ENCODE measurements around the gene GNA15.
"Not testable (repeated sequence)": the region's sequence is repeated elsewhere in the genome, so short reads cannot be mapped to it uniquely, and the experiment has no call there.

GNA15 gene

DNA sequence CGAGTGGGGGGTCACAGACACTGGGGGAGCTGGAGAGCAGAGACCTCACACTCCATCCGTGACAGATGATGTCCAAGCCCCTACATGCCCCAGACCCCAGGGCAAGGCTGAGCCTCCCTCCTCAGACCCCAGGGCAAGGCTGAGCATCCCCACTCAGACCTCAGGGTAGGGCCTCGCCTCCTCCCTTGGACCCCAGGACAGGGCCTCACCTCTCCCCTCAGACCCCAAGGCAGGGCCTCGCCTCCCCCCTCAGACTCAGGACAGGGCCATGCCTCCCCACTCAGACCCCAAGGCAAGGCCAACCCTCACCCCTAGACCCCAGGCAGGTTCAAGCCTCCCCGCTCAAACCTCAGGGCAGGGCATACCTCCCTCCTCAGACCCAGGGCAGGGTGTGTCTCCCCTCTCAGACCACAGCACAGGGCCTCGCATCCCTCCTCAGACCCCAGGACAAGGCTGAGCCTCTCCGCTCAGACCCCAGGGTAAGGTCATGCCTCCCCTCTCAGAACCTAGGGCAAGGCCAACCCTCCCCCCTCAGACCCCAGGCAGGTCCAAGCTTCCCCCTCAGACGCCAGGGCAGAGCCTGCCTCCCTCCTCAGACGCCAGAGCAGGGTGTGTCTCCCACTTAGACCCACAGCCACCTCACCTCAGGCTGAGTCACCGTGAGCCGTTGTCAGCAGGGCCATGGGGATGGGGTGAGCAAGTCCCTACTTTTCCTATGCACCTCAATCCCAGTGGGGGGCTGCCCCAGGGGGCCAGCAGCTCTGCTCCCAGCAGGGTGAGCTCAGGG, 41.1 kb downstream of the GNA15 start:
- peak; percentile 77 for DNase-seq

DNA sequence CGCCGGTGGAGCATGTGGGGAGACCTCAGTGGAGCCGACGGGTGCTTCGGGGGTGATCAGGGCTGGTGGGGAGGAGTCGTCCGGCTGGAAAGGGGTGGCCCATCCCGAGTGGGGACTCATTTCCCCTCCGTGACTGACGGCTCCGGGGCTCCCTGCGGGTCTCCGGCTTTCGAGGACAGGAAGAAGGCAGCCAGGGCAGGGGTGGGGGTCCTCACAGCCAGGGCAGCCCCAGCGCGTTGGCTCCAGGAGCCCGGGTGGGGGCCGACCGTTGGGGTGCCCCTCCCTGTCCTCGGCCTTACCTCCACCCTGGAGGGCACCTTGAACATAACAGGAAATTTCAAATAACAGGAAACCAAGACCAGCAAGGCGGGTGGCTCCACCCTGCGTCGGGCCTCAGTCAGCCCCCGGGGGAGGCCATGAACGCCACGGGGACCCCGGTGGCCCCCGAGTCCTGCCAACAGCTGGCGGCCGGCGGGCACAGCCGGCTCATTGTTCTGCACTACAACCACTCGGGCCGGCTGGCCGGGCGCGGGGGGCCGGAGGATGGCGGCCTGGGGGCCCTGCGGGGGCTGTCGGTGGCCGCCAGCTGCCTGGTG, 42.6 kb downstream of the GNA15 start, which contains the start of gene S1PR4:
TSS of gene S1PR4 (plus strand) at position 393 of the 596 bp plus-strand sequence. CDS start at position 417, 24 bp downstream.
- peak; percentile 83 for DNase-seq

DNA sequence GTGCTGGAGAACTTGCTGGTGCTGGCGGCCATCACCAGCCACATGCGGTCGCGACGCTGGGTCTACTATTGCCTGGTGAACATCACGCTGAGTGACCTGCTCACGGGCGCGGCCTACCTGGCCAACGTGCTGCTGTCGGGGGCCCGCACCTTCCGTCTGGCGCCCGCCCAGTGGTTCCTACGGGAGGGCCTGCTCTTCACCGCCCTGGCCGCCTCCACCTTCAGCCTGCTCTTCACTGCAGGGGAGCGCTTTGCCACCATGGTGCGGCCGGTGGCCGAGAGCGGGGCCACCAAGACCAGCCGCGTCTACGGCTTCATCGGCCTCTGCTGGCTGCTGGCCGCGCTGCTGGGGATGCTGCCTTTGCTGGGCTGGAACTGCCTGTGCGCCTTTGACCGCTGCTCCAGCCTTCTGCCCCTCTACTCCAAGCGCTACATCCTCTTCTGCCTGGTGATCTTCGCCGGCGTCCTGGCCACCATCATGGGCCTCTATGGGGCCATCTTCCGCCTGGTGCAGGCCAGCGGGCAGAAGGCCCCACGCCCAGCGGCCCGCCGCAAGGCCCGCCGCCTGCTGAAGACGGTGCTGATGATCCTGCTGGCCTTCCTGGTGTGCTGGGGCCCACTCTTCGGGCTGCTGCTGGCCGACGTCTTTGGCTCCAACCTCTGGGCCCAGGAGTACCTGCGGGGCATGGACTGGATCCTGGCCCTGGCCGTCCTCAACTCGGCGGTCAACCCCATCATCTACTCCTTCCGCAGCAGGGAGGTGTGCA, 43.3 kb downstream of the GNA15 start:
- DNase-seq = peak; percentile 38

DNA sequence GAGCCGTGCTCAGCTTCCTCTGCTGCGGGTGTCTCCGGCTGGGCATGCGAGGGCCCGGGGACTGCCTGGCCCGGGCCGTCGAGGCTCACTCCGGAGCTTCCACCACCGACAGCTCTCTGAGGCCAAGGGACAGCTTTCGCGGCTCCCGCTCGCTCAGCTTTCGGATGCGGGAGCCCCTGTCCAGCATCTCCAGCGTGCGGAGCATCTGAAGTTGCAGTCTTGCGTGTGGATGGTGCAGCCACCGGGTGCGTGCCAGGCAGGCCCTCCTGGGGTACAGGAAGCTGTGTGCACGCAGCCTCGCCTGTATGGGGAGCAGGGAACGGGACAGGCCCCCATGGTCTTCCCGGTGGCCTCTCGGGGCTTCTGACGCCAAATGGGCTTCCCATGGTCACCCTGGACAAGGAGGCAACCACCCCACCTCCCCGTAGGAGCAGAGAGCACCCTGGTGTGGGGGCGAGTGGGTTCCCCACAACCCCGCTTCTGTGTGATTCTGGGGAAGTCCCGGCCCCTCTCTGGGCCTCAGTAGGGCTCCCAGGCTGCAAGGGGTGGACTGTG, 44.0 kb downstream of the GNA15 start:
- no peak for DNase-seq

DNA sequence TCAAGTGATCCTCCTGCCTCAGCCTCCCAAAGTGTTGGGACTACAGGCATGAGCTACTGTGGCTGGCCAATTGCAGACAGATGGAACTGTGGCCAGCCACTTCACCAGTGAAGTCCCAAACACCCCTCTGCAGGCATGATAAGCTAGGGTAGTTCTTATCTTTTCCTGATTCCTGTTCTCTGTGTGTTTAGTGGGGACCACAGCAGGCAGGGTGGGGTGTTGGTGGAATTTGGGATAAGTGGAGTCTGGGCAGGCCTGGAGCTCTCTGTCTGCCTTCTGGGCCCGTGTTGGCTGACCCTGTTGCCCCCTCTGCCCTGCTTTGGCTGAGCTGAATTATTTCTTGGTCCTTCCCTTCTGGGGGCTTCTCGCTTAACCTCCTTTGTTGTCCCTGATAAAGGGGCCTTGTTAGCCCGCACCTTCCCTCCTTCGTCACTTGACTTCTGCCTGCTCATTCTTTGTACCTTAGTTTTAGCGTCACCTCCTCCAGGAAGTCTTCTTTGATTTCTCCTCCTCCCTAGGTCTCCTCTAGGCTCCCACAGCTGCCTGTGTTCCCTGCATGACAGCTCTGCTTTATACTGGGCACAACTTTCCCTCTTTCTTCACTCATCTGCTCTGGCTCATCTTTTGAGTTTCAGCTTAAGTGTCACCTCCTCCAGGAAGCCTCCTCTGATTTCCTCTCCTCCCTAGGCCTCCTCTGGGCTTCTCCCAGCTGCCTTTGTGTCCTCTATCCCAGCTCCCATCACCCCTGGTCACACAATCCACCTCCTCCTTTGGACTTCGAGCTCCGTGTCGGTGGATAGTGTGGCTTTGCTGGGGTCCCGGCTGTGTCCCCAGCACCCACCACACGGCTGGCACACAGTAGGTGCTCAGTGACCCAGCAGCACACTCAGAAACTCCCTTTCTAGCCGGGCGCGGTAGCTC, 48.1 kb downstream of the GNA15 start:
- no peak for DNase-seq

DNA sequence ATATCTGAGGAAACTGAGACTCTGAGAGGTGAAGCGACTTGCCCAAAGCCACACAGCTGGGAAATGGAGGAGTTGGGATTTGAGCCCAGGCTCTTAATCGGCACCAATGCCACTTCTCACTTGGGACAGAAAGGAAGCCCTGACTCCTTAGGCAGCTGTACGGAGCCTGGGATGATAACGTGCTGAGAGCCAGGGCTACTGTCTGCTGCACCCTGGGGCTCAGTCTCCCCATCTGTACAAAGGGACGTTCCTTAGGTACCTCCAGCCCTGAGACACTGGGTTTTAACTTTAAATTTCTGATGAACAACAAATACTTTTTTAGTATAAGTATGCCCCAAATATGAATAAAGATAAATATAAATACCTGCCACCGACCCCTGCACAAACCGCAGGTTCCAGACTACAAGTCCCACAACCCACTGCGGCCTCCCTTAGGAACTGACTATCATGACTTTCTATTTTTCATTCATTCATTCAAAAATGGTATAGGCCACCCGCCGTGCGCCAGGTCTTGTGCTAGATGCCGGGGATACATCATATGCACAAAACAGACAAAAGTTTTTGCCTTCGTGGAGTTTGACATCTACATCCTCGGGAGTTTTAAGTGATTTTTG, 49.1 kb downstream of the GNA15 start:
- DNase-seq = no peak

DNA sequence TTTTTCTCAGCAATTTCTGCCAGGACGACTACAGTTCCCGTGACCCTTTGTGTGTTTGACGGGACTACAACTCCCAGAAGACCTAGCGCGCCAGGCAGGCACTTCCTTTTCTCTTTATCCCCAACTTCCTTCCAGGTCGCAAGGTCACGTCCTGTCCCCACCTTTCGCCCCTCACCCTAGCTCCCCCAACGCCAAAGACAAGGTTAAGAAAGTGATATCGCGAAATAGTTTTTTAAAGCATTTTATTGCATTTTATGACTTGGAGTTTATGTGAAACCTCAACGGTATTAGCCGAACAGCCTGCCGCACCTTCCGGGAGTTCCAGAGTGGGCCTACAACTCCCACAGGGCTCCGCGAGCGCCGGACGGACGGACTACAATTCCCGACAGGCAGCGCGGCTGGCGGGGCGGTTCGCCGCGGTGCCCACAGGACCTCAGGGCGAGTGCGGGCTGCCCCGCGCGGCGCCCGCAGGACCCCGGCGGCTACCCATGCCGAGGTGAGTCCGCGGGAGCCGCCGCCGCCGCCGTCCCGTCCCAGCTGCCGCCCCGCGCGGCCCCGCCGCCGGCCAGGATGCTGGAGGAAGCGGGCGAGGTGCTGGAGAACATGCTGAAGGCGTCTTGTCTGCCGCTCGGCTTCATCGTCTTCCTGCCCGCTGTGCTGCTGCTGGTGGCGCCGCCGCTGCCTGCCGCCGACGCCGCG, 49.8 kb downstream of the GNA15 start, which contains the start of gene NCLN:
TSS of gene NCLN (plus strand) at position 470 of the 699 bp plus-strand sequence. CDS start at position 571, 101 bp downstream.
- peak; percentile 94 for DNase-seq

DNA sequence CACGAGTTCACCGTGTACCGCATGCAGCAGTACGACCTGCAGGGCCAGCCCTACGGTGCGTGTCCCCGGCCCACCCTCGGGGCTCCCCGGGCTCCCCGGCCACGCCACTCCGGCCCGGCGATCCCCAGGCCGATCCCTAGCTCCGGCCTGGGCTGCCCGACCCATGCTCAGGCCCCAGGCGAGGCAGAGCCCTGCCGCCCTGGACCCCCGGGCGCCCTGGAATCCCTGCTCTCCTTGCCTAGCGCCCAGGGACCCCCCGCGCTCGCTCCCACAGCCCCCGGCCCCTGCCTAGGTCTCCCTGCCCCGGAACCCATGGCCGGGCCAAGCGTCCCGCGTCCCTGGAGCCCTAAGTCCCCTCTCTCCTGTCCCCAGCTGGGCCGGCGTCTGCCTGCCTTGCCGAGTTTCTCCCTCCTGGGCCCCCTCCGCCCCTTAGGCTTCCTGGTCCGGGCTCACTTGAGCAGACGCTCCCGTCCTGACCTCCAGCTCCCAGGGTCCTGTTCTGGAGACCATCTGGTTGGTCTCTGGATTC, 50.4 kb downstream of the GNA15 start:
- no peak for DNase-seq

DNA sequence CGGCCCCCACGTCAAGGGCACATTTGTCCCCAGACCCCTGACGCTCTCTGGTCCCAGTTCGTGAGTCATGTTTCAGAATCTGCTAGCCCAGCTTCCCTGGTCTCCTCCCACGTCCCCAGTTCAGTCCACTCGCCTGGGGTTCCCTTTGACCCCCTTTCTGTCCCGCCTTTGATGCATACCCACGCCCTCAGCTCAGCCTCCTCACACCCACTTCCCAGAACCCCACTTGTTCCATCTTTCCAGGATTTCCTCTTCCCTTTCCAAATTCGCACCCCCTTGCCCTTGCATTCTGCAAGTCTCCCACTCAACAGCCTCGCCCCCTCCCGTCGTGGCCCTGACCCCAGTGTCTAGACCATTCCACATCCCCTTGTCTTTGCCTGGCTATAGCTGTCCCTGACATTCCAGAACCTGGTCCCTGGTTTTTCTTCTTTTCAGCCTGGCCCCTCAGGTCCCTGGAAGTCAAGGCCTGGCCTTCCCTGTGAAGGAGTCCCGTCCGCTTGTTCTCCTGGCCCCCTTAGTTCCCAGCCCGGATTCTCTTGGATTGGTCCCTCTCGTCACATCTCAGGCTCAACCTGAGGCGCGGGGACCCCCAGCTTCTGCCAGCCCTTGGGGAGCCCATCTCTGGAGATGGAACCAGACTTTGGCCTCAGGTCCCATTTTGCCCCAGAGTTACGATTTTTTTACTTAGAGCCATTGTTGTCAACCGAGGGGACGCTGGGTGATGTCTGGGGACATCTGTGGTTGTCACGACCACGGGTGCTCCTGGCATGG, 51.2 kb downstream of the GNA15 start:
- DNase-seq = no peak

DNA sequence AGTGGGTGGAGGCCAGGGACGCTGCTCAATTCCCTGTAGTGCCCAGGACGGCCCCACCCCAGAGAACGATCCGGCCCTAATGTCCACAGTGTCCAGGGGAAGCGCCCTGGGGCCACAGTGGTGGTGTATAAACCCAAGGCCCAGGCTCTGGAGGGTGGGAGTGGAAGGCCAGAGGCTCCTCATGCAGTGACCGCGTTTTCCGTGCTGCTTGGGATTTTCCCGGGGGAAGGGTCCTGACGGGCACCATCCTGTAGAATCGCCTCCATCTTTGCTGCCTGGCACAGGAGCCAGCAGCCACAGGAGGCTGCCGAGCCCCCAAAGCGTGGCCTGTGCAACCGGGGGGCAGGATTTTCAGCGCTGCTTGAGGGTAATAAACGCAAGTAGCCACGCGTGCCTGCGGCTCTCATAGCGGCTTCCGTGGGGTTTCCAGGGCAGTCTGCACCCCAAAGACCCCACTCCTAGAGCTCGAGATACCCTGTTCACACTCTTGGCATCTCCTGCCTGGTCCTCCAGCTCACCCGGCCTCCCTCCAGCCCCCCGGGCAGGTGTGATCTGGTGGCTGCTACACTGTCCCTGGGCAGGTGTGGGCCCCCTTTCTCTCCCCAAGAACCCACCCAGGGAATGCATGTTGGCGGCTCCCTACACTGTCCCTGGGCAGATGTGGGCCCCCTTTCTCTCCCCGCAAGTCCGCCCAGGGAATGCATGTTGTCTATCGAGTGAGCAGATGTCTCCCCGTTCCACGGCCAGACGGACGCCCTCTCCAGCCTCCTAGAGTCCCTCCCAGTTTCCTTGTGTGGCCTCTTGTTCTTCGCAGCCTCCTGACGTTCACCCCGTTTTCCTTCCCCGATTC, 52.1 kb downstream of the GNA15 start:
- DNase-seq = no peak

DNA sequence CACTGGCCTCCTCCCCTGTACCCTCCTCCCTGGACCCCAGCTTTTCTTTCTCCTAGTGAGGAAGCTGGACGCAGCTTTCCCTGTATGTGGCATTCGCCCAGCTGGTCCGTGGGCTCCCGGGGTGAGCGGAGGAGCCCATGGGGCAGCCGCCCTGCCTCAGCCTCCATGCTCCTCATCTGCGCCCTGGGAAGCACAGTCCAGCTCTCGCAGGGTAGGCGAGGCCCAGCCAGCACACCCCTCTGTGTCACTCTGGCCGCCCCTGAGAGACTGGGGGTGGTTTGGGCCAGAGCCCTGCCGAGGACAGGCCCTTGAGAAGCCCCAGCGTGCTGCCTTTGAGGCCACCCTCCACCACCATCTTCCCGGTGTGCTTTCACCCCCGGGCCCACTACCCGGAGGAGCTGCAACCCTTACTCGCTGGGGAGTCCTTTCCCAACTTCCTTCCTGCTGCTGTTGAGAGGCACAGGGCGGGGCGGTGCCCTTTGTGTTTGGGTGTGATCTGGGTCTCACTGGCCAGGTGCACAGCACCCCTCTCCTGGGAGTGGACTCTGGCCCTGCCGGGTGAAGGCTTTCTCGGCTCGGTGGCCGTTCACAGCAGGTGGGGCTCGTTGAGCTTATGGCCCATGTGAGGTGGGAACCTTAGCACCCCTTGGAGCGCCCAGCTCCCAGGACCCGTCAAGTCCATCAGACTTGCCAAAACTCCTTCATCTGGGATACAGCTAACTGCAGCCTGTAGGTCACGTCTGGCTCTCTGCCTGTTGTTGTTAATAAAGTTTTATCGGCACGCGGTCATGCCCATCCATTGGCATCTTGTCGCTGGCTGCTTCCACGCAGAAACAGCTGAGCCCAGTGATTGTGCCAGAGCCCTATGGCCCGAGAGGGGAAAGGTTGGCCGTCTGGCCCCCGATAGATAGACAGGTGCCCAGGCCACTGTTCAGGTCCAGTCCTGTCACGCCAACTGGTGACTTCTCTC, 53.1 kb downstream of the GNA15 start:
- DNase-seq = no peak

DNA sequence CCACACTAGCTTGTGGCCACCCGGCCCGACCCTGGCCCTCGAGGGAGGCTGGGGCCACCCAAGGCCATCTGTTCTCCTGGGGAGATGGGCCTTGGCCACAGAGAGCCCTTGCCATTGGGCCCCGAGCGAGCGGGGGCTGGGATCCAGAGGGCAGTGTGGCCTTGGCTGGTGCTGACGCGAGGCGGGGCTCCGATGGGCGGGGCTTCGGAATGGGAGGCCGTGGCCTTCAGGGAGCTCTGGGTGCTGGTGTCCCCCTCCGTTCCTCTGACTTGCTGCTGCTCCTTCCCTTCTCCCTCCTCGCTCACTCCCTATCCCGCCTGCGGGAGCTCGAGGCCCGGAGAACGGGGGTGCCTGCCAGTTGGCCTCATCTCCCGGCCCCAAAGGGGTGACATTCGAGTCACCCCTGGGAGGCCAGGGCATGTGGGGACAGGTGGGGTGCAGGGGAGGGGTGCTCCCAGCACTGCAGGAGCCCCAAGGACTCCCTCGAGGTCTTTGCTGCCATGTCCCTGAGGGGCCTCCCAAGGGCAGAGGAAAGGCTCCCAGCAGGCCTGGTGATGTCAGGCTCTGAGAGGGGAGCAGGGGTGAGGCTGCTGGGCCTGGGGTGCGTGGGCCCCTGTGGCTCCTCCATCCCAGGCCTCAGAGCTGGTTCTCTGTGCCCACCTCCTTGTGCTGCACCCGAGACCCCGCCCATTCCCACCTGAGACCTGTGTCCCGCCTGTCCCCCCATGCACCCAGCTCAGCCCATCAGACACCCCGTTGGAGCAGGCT, 54.1 kb downstream of the GNA15 start:
- DNase-seq = no peak

DNA sequence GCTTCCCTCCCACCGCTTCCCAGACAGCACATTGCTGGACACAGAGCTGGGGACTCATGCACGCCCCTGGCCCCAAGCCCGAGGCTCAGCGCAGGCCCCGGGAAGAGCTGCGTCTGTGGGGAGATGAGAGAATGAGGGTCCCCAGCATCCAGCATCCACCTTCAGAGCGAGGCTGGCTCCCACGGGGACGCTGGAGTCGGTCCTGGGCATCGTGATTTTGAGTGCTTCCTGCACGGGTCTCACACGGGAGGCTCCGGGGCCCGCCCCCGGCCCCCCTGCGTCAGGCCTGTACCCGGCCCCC, 54.6 kb downstream of the GNA15 start:
- no peak for DNase-seq

DNA sequence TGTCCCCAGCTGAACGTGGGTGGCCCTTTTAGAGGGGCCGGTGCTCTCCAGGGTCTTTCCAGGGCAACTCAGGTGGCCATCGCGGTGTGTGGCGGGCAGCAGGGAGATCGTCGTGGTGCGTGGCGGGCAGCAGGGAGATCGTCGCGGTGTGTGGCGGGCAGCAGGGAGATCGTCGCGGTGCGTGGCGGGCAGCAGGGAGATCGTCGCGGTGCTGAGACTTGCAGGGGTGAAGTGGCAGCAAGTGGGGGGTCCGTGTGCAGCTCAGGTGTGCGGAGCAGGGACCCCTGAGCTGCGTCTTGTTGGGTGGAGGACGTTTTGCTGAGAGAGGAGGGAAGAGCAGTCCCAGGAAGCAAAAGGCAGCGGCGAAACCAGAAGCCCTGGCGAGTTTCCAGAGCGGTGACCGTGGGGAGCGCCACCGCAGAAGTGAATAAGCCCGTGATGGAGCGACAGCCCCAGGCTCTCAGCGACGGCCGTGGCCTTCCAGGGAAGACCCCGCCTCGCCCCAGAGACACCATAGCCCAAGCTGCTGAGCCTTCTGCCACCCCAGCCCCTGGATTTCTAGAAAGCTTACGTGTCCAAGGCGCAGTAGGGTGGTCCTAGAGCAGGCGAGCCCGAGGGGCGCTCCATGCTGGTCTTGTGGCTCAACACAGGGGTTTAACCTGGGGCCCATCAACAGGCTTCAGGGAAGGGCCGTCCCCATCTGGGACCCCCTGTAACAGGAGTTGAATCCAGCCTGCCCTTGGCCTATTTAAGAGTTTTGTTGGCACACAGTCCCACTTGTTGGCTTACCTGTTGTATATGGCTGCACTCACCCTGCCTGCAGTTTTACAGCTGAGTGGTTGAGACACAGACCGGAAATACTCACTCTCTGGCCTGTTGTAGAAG, 55.3 kb downstream of the GNA15 start:
- no peak for DNase-seq

DNA sequence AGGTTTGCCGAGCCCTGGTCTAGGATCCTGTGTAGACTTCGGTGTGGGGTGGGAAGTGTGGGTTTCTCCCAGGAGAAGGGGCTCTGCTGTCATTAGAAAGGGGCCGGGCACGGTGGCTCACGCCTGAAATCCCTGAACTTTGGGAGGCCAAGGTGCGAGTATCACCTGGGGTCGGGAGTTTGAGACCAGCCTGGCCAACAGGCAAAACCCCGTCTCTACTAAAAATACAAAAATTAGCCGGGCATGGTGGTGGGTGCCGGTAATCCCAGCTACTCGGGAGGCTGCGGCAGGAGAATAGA, 55.9 kb downstream of the GNA15 start:
- not testable (repeated sequence) for DNase-seq

DNA sequence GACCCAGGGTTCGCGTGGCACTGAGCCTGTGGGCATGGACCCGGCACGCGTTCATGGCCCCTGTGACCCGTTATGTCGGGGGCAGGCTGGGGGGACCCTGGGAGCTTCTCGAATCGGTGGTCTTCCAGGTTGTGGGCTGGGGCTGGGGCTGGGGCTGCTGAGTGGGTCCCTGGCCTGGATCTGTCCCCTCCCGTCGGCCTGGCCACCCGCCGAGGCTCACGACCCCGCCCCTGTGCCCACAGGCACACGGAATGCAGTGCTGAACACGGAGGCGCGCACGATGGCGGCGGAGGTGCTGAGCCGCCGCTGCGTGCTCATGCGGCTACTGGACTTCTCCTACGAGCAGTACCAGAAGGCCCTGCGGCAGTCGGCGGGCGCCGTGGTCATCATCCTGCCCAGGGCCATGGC, 56.4 kb downstream of the GNA15 start:
- DNase-seq = no peak

Measured in CD4-positive, alpha-beta T cell treated with Interleukin-17A for 1 hour (primary cell).